NCI-H2029 (cell line): ENCODE measurements around the gene GIMAP4.
"Not testable (repeated sequence)": the region's sequence is repeated elsewhere in the genome, so short reads cannot be mapped to it uniquely, and the experiment has no call there.

ENCODE experiments used
- DNase-seq: peaks from one replicate; lab custom pipeline; 2025; lab: John Stamatoyannopoulos, UW

The GIMAP4 gene

DNA sequence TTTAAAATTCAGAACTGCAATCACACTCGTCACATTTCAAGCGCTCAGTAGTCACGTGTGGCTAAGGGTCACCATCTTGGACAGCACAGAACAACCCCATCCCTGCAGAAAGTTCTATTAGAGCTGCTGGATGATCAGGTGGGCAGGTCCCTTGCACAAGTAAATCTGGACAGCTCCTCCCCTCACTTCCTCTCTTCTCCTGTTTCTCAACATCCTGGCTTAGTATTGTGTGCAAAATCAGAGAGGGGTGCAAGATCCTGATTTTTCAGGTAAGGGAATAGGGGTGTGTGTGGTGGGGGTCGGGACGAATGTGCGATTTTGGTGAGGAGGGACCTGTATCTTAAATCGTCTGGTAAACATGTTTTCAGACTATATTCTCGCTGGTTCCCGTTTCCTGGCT lies at the start of gene GIMAP4:
Gene GIMAP4 (plus strand): TSS at position 222 of the 400 bp plus-strand sequence. CDS start 2,512 bp downstream, outside the sequence.
- DNase-seq, result no peak

DNA sequence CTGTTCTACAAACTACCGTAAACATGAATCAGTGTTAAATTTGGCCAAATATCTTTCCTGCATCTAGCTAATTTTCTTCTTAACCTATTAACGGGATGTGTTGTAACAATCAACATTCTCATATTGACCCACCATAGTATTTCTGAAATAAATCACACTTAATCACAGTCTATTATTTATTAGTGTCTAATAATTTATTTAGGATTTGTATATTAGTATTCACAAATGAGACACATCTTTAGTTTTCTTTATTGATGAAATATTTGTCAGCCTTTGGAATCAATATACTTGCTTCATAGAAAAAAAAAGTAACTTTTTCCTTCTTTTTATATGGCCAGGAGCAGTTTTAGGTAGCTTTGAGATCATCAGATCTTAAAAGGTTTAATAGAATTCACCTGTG lies 47.9 kb upstream of the GIMAP4 start:
- DNase-seq, result no peak

DNA sequence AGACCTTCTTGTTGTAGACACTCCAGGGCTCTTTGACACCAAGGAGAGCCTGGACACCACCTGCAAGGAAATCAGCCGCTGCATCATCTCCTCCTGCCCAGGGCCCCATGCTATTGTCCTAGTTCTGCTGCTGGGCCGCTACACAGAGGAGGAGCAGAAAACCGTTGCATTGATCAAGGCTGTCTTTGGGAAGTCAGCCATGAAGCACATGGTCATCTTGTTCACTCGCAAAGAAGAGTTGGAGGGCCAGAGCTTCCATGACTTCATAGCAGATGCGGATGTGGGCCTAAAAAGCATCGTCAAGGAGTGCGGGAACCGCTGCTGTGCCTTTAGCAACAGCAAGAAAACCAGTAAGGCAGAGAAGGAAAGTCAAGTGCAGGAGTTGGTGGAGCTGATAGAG lies 47.0 kb upstream of the GIMAP4 start:
- DNase-seq, result no peak

DNA sequence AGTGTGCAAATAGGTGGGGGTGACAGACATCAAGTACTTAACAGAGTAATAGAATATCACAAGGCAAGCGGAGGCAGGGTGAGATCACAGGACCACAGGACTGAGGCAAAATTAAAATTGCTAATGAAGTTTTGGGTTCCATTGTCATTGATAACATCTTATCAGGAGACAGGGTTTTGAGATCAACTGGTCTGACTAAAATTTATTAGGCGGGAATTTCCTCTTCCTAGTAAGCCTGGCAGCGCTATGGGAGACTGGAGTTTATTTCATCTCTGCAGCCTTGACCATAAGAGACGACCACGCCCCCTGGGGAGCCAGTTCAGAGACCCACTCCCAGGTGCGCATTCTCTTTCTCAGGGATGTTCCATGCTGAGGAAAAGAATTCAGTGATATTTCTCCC lies 44.3 kb upstream of the GIMAP4 start:
- DNase-seq, result not testable (repeated sequence)

DNA sequence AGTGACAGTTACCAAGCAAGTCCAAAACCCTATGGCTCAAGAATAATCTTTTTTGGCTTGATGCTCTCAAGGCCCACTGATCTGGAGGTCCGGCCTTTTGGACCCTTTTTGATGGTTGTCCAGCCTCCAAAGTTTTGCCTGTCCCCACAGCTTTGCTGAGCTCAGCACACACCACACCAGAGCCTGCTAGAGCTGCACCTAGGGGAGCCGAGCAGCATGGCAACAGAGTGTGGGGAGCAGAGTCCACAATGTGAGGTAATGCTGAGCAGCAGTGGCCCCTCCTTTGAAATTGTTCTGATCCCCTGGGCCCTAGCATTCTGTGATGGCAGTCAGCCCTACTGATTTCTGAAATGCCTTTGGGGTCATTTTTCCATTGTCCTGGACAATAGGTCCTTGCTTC lies 43.2 kb upstream of the GIMAP4 start:
- DNase-seq, result no peak

DNA sequence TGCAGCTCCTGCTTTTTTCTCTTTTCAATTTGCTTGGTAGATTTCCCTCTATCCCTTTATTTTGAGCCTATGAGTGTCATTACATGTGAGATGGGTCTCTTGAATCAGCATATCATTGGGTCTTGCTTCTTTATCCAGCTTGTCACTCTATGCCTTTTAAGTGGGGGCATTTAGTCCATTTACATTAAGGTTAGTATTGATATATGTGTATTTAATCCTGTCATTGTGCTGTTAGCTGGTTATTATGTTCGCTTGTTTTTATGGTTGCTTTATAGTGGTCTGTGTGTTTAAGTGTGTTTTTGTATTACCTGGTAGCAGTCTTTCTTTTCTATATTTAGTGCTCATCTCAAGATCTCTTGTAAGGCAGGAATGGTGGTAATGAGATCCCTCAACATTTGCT lies 35.5 kb upstream of the GIMAP4 start:
- no peak for DNase-seq

DNA sequence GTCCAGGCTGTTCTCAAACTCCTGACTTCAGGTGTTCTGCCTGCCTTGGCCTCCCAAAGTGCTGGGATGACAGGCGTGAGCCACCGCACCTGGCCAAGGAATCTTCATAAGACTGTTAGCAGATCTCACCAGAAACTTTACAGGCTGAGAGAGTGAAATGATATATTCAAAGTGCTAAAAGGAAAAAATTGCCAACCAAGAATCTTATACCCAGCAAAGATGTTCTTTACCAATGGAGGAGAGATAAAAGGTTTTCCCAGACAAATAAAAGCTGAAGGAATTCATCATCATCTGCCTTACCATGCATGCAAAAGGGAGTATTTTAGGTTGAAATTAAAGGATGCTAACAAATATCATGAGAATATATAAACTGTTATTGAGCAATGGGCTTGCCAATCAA lies 28.9 kb upstream of the GIMAP4 start:
- DNase-seq, result no peak

DNA sequence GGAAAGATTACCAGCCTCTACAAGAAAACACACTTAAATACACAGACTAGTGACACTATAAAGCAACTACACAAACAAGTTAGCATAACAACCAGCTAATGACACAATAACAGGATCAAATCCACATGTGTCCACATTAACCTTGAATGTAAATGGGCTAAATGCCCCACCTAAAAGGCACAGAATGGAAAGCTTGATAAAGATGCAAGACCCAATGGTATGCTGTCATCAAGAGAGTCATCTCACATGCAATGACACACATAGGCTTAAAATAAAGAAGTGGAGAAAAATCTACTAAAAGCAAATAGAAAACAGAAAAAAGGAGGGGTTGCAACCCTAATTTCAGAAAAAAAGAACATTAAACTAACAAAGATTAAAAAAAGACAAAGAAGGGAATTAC lies 14.0 kb upstream of the GIMAP4 start:
- DNase-seq, result no peak

DNA sequence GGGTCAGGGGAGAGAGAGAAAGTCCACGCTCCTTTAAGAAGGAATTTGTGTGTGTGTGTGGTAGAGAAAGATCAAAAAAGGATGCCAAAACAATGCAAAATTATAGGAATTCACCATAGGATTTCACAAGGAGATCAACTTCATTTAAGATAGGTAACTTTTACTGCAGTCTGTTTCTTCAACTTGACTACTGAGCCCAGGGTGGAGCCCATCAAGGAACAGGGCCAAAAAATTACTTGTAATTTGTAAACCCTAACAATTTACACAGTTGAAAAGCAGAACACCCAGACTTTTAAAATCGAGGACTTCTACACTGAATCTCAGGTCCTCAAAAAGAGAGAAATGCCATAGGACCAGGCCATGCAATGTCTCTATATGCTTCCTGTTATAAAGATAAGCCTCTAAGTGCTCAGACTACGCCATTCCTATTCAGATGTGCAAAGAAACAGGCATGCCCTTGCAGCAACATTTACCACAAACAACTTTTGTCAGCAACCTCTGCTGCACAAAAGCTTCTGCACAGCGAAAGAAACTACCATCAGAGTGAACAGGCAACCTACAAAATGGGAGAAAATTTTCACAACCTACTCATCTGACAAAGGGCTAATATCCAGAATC lies 10.6 kb upstream of the GIMAP4 start:
- DNase-seq, result no peak

DNA sequence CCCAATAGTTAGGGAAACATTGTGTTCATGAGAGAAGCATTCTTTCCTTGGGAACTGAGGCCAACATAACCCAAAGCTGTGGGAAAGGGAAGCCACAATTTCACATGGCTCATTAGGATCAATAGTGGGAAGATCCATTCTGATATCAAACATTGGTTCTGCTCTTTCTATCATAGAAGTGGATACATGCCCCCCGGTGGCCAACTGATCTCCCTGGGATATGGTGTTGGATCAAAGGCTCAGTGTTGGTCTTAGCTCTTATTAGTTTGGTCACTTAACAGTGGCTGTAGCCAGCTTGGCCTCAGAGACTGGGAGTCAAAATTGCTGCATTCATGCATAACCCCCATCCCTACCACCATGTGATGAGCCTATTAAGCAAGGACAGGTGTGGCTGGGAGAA lies 6.7 kb upstream of the GIMAP4 start:
- no peak for DNase-seq

DNA sequence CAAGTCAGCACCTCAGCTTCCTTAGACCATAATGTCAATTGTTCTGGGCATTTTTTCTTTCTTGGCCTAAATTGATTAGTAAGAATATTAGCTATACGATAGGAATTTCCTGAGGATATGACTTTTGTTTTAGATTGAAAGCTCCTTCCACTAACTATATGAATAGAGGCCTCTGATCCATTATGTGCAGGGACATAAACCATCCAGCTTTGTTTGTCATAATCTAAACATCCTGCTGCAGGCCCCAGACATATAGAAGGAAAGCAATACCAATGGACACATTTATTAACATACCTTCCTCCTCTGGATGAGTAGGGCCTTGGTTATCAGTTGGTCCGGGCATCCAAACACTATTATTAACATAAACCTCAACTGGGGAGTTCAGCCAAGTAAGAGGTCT lies 4.3 kb upstream of the GIMAP4 start:
- no peak for DNase-seq

DNA sequence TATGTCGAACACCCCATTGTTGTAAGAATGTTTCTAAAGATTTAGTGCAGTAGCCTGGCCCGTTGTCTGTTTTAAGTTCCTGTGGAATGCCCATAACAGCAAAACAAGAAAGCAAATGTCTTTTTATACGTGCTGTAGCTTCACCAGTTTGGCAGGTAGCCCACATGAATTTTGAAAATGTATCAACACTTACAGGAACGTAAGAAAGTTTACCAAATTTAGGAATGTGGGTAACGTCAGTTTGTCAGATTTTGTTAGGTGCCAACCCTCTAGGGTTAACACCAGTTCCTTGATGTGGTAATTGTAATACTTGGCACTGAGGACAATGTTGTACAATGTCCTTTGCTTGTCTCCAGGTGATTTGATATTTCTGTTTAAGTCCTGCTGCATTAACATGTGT lies 3.2 kb upstream of the GIMAP4 start:
- DNase-seq, result no peak

DNA sequence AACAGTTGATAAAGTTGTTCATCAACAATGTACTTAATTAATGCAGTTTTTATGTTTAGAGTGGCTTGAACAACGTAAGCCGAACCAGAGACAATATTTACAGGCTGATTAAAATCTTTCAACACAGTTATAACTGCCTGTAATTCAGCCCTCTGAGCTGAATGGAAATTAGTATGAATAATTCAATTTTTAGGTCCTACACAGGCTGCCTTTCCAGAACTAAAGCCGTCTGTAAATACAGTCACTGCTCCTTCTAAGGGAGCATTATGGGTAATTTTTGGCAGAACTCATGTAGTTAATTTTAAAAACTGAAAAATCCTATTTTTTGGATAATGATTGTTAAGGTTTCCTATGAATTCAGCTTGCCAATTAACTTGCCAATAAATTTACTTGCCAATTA lies 2.6 kb upstream of the GIMAP4 start:
- DNase-seq, result no peak

DNA sequence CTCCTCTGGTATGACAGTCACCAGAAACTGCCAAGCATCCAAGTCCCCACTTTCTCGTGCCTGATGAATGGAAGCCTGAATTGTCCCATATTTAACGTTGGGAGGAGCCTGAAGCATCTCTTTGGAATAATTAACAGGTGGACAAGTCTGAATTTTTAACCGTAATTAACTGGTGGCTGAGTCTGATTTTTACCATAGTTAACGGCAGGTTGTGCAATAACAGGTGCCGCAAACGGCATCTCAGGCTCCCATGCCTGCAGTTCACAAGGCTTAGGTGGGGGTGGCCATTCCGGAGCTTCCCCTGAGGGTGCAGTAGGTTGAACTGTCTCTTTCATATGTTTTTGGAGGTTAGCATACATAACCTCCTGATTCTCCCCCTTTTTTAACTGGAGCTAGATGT lies 2.0 kb upstream of the GIMAP4 start:
- no peak for DNase-seq

DNA sequence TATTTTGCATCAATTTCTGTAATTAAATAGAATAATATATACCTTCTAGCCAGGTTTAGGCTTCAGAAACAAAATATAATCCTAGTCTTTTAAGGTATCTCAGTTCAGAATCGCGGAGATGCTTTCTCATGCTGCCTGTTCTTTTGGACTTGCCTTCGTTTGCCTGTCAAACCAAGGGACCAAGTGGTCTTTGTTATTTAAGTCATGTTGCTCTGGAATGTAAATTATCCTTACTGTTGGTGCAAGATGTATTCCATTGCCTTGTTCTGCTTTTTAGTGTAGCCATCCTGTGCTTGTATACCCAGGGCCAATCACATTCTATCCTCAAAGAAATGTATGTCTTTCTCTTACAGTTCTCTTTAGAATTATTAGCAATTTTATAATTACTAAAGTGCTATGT lies 1.1 kb upstream of the GIMAP4 start:
- DNase-seq, result no peak

DNA sequence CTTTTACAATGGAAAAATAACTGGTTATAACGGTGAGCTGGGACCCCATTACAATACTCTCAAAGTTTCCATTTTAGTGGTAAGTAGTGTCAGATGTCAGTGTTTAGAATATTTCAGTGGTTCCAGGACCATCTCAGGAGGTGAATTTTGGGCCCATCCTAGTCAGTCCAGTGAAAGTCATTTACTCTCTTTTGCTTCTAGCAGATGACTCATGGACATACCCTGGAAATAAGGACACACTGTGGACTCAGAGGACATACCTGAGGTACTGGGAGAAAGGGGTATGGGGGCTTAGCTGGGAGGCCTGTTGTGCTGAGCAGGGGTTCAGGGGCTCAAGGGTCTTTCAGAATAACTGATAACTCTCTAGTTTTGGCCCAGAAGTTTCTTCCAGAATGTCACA lies 618 bp upstream of the GIMAP4 start:
- no peak for DNase-seq

DNA sequence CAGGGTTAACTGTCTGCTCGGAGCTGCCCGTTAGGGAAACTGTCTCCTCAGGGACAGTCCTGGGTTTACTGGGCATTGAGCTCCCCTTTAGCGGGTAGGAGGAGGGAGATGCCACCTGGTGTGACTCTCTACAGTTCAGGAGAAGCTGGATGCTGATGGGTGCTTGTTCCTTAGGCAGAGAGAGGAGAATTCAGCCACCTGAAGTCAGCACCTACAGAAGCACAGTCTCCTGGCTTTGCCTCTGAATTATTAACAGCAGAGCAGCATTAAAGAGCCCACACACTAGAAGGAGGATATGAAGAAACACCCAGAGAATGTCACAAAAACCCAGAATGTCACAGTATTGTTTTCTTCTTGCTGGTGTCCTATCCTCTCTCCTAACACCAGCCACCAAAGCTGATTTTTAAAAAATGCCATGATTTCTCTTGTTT lies 696 bp downstream of the GIMAP4 start:
- no peak for DNase-seq

DNA sequence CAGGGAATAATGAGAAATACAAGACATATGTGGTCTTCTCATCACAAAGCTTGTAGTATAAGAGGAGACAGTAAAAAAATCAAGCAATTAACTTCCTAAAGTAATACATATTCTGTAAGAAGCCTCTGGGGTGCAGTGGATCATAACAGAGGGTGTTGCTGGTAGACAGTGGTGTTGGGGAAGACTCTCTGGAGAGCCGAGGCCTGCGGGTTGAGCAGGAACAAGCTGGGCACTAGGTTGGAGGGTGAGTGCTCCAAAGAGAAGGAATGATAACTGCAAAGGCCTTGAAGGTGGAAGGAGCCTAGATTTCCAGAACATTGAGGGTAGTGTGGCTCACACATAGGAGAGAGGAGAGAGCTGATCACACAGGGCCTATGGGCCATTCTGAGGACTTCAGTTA lies 1.5 kb downstream of the GIMAP4 start:
- no peak for DNase-seq

DNA sequence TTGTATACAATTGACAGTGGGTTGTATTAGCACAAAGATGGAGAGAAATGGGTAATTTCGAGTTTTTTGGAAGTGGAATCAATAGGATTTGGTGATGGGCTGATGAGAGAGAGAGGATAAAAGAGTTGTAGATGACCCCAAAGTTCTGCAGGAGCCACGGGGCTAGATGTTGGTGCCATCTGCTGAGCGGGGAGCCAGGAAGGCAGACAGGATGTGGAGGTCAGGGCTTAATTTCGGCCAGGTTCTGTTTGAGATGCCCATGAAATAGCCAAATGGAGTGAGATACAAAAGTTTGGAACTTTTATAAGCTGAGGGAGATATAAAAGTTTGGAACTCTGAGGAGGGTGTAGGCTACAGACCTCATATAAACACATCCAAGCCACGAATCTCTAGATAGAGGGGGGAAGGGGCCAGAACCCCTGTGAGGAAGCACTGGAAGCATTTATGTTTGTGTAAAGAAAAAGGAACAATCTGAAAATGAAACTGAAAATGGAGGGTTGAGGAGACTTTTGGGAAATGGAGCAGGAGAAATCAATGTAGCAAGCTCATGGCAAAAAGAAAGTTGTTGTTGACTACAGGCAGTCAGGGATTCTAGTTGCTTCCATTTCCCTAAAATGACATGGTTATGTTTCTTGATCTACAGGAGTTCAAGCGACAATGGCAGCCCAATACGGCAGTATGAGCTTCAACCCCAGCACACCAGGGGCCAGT lies 2.2 kb downstream of the GIMAP4 start:
- no peak for DNase-seq

DNA sequence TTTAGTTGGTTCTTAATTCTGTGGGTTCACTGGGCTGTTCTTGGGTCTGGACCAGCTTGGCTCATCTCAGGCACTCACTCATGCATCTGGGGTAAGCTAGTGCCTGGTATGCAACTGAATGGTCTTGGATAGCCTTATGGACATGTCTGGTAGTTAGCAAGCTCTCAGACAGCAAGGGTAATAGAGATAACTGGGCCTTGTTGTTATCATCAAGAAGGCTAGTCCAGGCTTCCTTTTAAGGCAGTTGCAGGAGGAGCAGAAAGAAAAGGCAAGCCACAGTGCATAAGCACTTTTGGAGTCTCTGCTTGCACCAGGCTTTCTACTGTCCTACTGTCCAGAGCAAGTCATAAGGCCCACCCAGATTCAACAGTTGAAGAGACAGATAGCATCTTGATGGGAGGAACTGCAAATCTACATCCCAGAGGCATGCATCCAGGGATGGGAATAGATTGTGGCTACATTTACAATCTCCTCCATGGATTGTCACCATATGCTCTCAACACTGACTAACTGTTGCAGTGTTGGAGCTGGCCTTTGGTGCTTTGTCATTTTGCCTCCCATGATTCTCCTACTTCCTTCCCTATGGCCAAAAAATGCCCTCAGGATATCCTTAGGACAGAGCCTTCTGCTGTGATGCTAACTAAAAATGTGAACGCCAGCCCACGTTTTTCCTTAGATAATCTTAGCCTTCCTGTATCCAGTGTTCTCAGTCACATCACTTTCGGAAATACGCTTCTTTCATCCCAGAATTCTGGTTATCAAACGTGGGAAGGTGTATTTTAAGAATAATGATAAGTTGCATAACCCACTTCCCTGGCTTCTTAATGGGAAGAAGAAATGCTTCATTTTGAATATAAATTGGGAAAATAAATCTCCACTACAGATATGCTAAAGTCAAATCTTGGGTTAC lies 3.6 kb downstream of the GIMAP4 start:
- no peak for DNase-seq

DNA sequence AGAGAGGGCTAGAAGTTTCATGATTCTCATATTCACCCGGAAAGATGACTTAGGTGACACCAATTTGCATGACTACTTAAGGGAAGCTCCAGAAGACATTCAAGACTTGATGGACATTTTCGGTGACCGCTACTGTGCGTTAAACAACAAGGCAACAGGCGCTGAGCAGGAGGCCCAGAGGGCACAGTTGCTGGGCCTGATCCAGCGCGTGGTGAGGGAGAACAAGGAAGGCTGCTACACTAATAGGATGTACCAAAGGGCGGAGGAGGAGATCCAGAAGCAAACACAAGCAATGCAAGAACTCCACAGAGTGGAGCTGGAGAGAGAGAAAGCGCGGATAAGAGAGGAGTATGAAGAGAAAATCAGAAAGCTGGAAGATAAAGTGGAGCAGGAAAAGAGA lies 5.3 kb downstream of the GIMAP4 start:
- no peak for DNase-seq

DNA sequence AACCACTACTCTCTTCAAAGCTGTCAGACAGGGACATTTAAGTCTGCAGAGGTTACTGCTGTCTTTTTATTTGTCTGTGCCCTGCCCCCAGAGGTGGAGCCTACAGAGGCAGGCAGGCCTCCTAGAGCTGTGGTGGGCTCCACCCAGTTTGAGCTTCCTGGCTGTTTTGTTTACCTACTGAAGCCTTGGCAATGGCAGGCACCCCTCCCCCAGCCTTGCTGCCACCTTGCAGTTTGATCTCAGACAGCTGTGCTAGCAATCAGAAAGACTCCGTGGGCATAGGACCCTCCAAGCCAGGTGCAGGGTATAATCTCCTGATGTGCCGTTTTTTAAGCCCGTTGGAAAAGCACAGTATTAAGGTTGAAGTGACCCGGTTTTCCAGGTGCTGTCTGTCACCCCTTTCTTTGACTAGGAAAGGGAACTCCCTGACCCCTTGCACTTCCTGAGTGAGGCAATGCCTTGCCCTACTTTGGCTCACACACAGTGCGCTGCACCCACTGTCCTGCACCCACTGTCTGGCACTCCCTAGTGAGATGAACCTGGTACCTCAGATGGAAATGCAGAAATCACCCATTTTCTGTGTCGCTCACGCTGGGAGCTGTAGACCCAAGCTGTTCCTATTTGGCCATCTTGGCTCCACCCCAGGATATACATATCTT lies 12.9 kb downstream of the GIMAP4 start:
- DNase-seq, result peak; percentile 33
